H9 (cell line): ENCODE data around the gene GALNT13. TPM values are rescaled to one million over a fixed set of nuclear protein-coding genes. Genes with fewer than 3 reads are reported as not detected.

Source experiments
- DNase-seq: peaks from one replicate; pipeline ENCODE4 v3.0.0-alpha.2; 2017
- H2AFZ ChIP-seq: one replicate; pipeline ENCODE4 v1.6.1; 2013; ENCODE audit warnings: mild to moderate bottlenecking, low read length, control low read depth, moderate library complexity
- H2AK5ac ChIP-seq: 2 replicates; pipeline ENCODE4 v1.6.1; 2013; ENCODE audit warnings: low read length, control low read depth, mixed read lengths; ENCODE audit not compliant: insufficient read length
- H2BK120ac ChIP-seq: one replicate; pipeline ENCODE4 v1.6.1; 2013; ENCODE audit warnings: low read depth, mild to moderate bottlenecking, low read length, control low read depth, inconsistent platforms; ENCODE audit not compliant: poor library complexity, severe bottlenecking
- H2BK12ac ChIP-seq: 2 replicates; pipeline ENCODE4 v1.6.1; 2013; ENCODE audit warnings: low read length, control low read depth, mixed read lengths, low read depth; ENCODE audit not compliant: insufficient read length
- H2BK15ac ChIP-seq: 2 replicates; pipeline ENCODE4 v1.6.1; 2013; ENCODE audit warnings: low read depth, low read length, control low read depth
- H2BK20ac ChIP-seq: one replicate; pipeline ENCODE4 v1.6.1; 2013; ENCODE audit warnings: low read depth, mild to moderate bottlenecking, low read length, control low read depth, inconsistent platforms; ENCODE audit not compliant: poor library complexity, severe bottlenecking
- H2BK5ac ChIP-seq: 2 replicates; pipeline ENCODE4 v1.6.1; 2013; ENCODE audit warnings: low read length, control low read depth, mixed read lengths; ENCODE audit not compliant: insufficient read length
- H3K14ac ChIP-seq: 2 replicates; pipeline ENCODE4 v1.6.1; 2013; ENCODE audit warnings: low read length, control low read depth; ENCODE audit not compliant: insufficient read depth
- H3K18ac ChIP-seq: 2 replicates; pipeline ENCODE4 v1.6.1; 2013; ENCODE audit warnings: low read depth, mild to moderate bottlenecking, mixed read lengths, low read length, control low read depth; ENCODE audit not compliant: insufficient read length
- H3K23ac ChIP-seq: 2 replicates; pipeline ENCODE4 v1.6.1; 2013; ENCODE audit warnings: low read length, control low read depth, mixed read lengths, low read depth; ENCODE audit not compliant: insufficient read length
- H3K23me2 ChIP-seq: 2 replicates; pipeline ENCODE4 v1.6.1; 2013; ENCODE audit warnings: low read depth, mild to moderate bottlenecking, mixed read lengths, low read length, control low read depth; ENCODE audit not compliant: insufficient read length, poor library complexity, severe bottlenecking
- H3K27ac ChIP-seq: 2 replicates; pipeline ENCODE4 v1.5.1; 2013; ENCODE audit warnings: low read length, control low read depth, mixed read lengths, low read depth; ENCODE audit not compliant: insufficient read length
- H3K27me3 ChIP-seq: 2 replicates; pipeline ENCODE4 v1.6.1; 2013; ENCODE audit warnings: low read length, control low read depth, inconsistent platforms; ENCODE audit not compliant: insufficient read depth
- H3K4ac ChIP-seq: 2 replicates; pipeline ENCODE4 v1.6.1; 2013; ENCODE audit warnings: low read depth, mild to moderate bottlenecking, control low read depth, inconsistent platforms, low read length, moderate library complexity
- H3K4me1 ChIP-seq: 2 replicates; pipeline ENCODE4 v1.6.1; 2013; ENCODE audit warnings: low read length, control low read depth, inconsistent platforms; ENCODE audit not compliant: insufficient read depth
- H3K4me2 ChIP-seq: 2 replicates; pipeline ENCODE4 v1.6.1; 2013; ENCODE audit warnings: low read length, control low read depth, mixed read lengths; ENCODE audit not compliant: insufficient read length, insufficient read depth
- H3K56ac ChIP-seq: 2 replicates; pipeline ENCODE4 v1.6.1; 2013; ENCODE audit warnings: low read depth, mild to moderate bottlenecking, mixed read lengths, low read length, control low read depth; ENCODE audit not compliant: insufficient read length
- H3K79me1 ChIP-seq: 2 replicates; pipeline ENCODE4 v1.6.1; 2013; ENCODE audit warnings: low read depth, mild to moderate bottlenecking, moderate library complexity, low read length, control low read depth, inconsistent platforms; ENCODE audit not compliant: insufficient read depth, poor library complexity, severe bottlenecking
- H3K79me2 ChIP-seq: 2 replicates; pipeline ENCODE4 v1.6.1; 2013; ENCODE audit warnings: low read length, control low read depth, inconsistent platforms; ENCODE audit not compliant: insufficient read depth
- H3K9ac ChIP-seq: 2 replicates; pipeline ENCODE4 v1.6.1; 2013; ENCODE audit warnings: low read length, control low read depth, mixed read lengths; ENCODE audit not compliant: insufficient read length; ENCODE audit errors: extremely low read depth
- H3K9me3 ChIP-seq: one replicate; pipeline ENCODE4 v1.6.1; 2013; ENCODE audit warnings: low read depth, low read length, inconsistent platforms; ENCODE audit not compliant: control insufficient read depth
- H3T11ph ChIP-seq: one replicate; pipeline ENCODE4 v1.6.1; 2013; ENCODE audit warnings: mild to moderate bottlenecking, low read length, control low read depth, inconsistent platforms
- H4K20me1 ChIP-seq: one replicate; pipeline ENCODE4 v1.6.1; 2013; ENCODE audit not compliant: control insufficient read depth, insufficient read length, insufficient read depth
- H4K5ac ChIP-seq: 2 replicates; pipeline ENCODE4 v1.6.1; 2013; ENCODE audit warnings: low read depth, mild to moderate bottlenecking, mixed read lengths, low read length, control low read depth; ENCODE audit not compliant: insufficient read length
- H4K8ac ChIP-seq: replicated peaks from 2 replicates; pipeline ENCODE4 v1.6.1; 2013; ENCODE audit warnings: low read length, control low read depth, mixed read lengths, low read depth; ENCODE audit not compliant: insufficient read length
- H4K91ac ChIP-seq: 2 replicates; pipeline ENCODE4 v1.6.1; 2013; ENCODE audit warnings: low read depth, mild to moderate bottlenecking, moderate library complexity, mixed read lengths, low read length, control low read depth; ENCODE audit not compliant: insufficient read length
- H3K27ac Mint-ChIP-seq, 3 experiments: 2 replicates in 2 of 3; 3 replicates in 1 of 3; pipeline ENCODE4 v1.8.0; 2020 to 2021; ENCODE audit warnings: mixed read lengths in 3 of 3, mild to moderate bottlenecking in 1 of 3, moderate library complexity in 1 of 3
- H3K27me3 Mint-ChIP-seq: 2 replicates; pipeline ENCODE4 v1.8.0; 2021; ENCODE audit warnings: low read depth, mild to moderate bottlenecking, moderate library complexity, mixed read lengths
- H3K36me3 Mint-ChIP-seq, 3 experiments: 2 replicates in 2 of 3; 3 replicates in 1 of 3; pipeline ENCODE4 v1.8.0; 2020 to 2021; ENCODE audit warnings: low read depth in 3 of 3, mixed read lengths in 3 of 3; ENCODE audit not compliant: insufficient read depth in 1 of 3
- H3K4me1 Mint-ChIP-seq, 2 experiments: 2 replicates each; pipeline ENCODE4 v1.8.0; 2020; ENCODE audit warnings: mixed read lengths in 2 of 2
- H3K4me3 Mint-ChIP-seq, 2 experiments: 2 replicates in 1 of 2; 3 replicates in 1 of 2; pipeline ENCODE4 v1.8.0; 2020 to 2021; ENCODE audit warnings: mild to moderate bottlenecking in 2 of 2, mixed read lengths in 2 of 2, moderate library complexity in 1 of 2
- H3K9me3 Mint-ChIP-seq, 2 experiments: 2 replicates in 1 of 2; 3 replicates in 1 of 2; pipeline ENCODE4 v1.8.0; 2020; ENCODE audit warnings: mild to moderate bottlenecking in 2 of 2, mixed read lengths in 2 of 2, moderate library complexity in 1 of 2
- CTCF ChIP-seq: fragments of 200-600 bp; sonication (generic); conservative IDR thresholded peaks from 3 replicates; pipeline ENCODE4 v1.8.0; 2021; ENCODE audit warnings: antibody characterized with exemption, mild to moderate bottlenecking
- WGBS: extraction: QIAGEN DNeasy Blood & Tissue Kit; methylation state at CpG from one replicate; pipeline ENCODE4 v1.1.7; 2013; ENCODE audit warnings: missing lambda C conversion rate, low lambda C conversion rate, mixed read lengths; ENCODE audit not compliant: insufficient read length; ENCODE audit errors: extremely low coverage; 5-methylcytosine and 5-hydroxymethylcytosine counted together
- total RNA-seq: library from RNA; stranded (reverse); gene quantifications from 2 replicates; pipeline ENCODE4 v1.2.1, GENCODE V29; 2021

The GALNT13 gene
- total RNA-seq, 1 experiment from 2014 or later = 6.6 TPM

DNA sequence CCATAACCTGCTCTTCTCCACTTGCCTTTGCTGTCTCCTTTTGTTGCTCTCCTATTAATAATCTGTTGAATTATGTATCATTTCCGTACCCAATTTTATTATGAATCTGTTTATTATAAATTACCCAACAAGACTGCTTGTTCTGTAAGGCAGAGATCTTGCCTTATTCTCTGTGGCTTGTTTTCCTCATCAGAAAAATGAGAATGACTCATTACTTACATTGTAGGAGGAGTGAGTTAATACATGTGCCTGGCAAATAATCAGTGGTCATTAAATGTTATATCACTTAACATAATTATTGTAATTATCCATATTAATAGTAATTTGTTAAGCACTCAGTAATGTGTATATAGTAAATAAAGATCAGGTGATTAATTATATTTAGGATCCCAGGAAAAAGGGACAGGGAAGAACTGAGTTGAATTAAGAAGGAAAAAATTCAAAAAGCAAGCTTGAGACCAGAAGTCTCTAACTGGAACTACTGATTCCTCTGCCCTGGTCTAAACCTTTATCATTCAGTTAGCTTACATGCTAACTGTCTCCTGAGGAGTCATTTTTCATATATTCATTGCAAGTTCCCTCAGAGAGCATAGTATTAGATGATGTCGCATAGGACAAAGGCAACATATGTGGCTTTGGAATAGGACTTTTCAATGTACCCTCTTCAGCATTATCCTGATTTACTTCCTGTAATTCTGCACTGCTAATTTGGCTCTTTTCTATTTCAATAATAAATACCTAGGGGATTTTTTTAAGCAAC is 335.7 kb downstream of the GALNT13 start:
- no peaks in the 10 kb centered on the region for H3K23me2 ChIP-seq
- H2AK5ac ChIP-seq = no peak overlapping the region
- Mint-ChIP-seq H3K9me3 (no peaks in the 10 kb centered on the region), H3K27ac (peak overlapping the region in 1 of 3 experiments; percentile 4; a peak in 1 of 7 replicates), H3K4me3 (no peak overlapping the region), H3K4me1 (peaks cover 0 to 2% of the 10 kb centered on the region in 2 experiments; a peak in 2 of 4 replicates), H3K36me3 (no peaks in the 10 kb centered on the region), H3K27me3 (no peaks in the 10 kb centered on the region)
- H4K5ac ChIP-seq = no peak overlapping the region
- no CpG with 5 or more reads among the region's 2 CpGs for WGBS
- DNase-seq = no peak
- no peak overlapping the region for H4K8ac ChIP-seq
- no peak overlapping the region for H3T11ph ChIP-seq
- no peak overlapping the region for H3K14ac ChIP-seq
- no peak overlapping the region for H3K56ac ChIP-seq
- H3K9me3 ChIP-seq = no peaks in the 10 kb centered on the region
- H2BK120ac ChIP-seq = no peak overlapping the region
- H3K79me1 ChIP-seq = no peaks in the 10 kb centered on the region
- H3K27me3 ChIP-seq = no peaks in the 10 kb centered on the region
- H3K18ac ChIP-seq = no peak overlapping the region
- no peaks in the 10 kb centered on the region for H3K79me2 ChIP-seq
- no peak overlapping the region for H3K4me2 ChIP-seq
- no peak for TF ChIP-seq CTCF
- no peak overlapping the region for H3K9ac ChIP-seq
- no peaks in the 10 kb centered on the region for H4K20me1 ChIP-seq
- H2AFZ ChIP-seq = no peak overlapping the region
- H4K91ac ChIP-seq = no peak overlapping the region
- H2BK20ac ChIP-seq = no peak overlapping the region
- H3K4me1 ChIP-seq = no peaks in the 10 kb centered on the region
- H2BK12ac ChIP-seq = no peak overlapping the region
- H2BK15ac ChIP-seq = no peak overlapping the region
- no peak overlapping the region for H2BK5ac ChIP-seq
- no peak overlapping the region for H3K23ac ChIP-seq
- H3K27ac ChIP-seq = no peak overlapping the region
- no peak overlapping the region for H3K4ac ChIP-seq
